AG09319 (cell line): Measurements from ENCODE around the gene MORN1.

Experiments
- DNase-seq: peaks from one replicate; pipeline ENCODE4 v3.0.0-alpha.2; 2010; ENCODE audit warnings: low read depth; ENCODE audit errors: extremely low read depth
- CTCF ChIP-seq: IDR thresholded peaks from 2 replicates; pipeline ENCODE4 v1.5.1; 2011; ENCODE audit warnings: low read depth, mild to moderate bottlenecking, inconsistent platforms, low read length, moderate library complexity

MORN1 gene

DNA sequence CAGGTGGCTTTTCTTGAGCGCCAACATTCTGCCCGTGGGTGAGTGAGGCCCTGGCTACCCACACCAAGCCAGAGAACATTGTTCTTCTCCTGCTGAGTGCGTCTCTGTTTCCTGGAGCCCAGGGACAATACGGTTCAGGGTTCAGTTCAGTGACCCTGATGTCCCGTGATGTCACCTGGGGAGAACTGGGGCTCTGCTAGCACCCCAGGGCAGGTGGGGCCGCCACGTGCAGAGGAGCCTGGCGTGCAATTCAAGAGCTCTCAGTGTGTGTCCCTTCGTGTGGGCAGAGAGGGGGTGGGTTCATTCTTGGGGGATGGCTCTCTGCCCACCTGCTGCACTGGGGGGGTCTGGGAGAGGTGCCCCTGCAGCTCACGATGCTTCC lies 39.2 kb upstream of the MORN1 start:
- TF ChIP-seq CTCF, result no peak
- DNase-seq, result no peak

- DNase-seq, result no peak
- TF ChIP-seq CTCF, result peak; percentile 15
Measured at GRCh38 chr1:2429780-2430591, 38.6 kb upstream of the MORN1 start.

- TF ChIP-seq CTCF, result no peak
Measured at GRCh38 chr1:2428490-2428889, 37.1 kb upstream of the MORN1 start.

DNA sequence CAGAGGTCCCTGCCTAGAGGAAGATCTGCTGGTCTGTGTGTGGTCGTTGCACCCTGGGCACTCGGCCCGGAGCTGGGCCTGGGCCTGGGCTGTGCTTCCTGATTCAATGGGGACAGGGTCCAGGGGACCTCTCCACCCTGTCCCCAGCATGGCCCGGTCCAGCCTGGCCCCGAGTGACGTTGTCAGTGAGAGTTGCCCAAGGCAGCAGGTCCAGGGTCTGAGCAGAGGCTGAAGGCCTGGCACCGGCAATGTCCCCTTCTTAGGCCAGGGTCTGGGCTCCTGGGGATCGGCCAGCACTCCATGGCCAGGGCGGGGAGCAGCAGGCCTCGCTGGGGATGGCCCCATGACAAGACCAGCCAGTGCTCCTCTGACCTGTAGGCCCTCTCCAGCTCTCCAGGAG lies 36.6 kb upstream of the MORN1 start:
- TF ChIP-seq CTCF, result no peak
- no peak for DNase-seq

More at GRCh38 chr1:2428490-2428889, 37.1 kb upstream of the MORN1 start:
- no peak for DNase-seq

DNA sequence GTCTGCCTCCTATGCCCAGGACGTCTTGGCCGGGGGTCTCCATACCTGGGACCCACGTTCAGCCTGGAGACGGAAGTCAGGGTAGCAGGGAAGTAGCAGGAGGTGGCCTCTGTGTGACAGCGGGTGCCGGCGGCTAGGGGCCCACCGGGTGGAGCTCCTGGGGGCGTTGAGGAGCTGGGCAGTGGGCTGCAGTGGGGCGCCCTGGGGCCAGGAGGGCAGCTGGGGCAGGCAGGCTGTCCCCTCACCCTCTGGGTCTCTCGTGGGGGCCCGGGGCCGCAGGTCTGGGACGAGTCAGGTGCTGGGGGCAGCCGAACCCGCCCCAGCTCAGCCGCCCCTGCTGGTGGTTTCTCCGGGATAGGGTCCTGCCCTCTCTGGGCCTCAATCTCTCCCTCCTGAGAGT lies 35.7 kb upstream of the MORN1 start:
- no peak for DNase-seq
- no peak for TF ChIP-seq CTCF

- DNase-seq, result no peak
- no peak for TF ChIP-seq CTCF
Measured at GRCh38 chr1:2426540-2426939, 35.2 kb upstream of the MORN1 start.

- DNase-seq, result no peak
- TF ChIP-seq CTCF, result no peak
Measured at GRCh38 chr1:2425892-2426291, 34.5 kb upstream of the MORN1 start.
